HEK293 (cell line): ENCODE results near the gene ITSN1.
"Not testable (repeated sequence)": the region's sequence is repeated elsewhere in the genome, so short reads cannot be mapped to it uniquely, and the experiment has no call there.

Source experiments
- CTCF ChIA-PET: fragments of 350-600 bp; formaldehyde crosslinking; extraction: SDS; loops from one replicate; lab custom pipeline; 2021; ENCODE audit warnings: antibody characterized with exemption; lab: Yijun Ruan, JAX
- POLR2A ChIA-PET: fragments of 300-600 bp; formaldehyde crosslinking; extraction: SDS; loops from one replicate; lab custom pipeline; 2020; ENCODE audit warnings: antibody characterized with exemption, inconsistent platforms; lab: Yijun Ruan, JAX
- H3K27ac ChIP-seq: fragments of 200-500 bp; sonication (Bioruptor generic); 2 replicates; pipeline ENCODE4 v1.5.1; 2014; ENCODE audit warnings: low read depth, low read length, control low read depth, inconsistent platforms; ENCODE audit errors: extremely low read depth
- H3K36me3 ChIP-seq, 2 experiments: fragments of 200-500 bp in 1 of 2; sonication (Bioruptor generic) in 1 of 2; 1 replicate in 1 of 2; 2 replicates in 1 of 2; pipeline ENCODE4 v1.5.1; 2014 to 2017; ENCODE audit warnings: inconsistent platforms in 2 of 2, low read length in 2 of 2; ENCODE audit not compliant: control insufficient read depth in 2 of 2, insufficient read depth in 1 of 2
- H3K4me1 ChIP-seq: fragments of 200-500 bp; sonication (Bioruptor generic); 2 replicates; pipeline ENCODE4 v1.5.1; 2014; ENCODE audit warnings: mild to moderate bottlenecking, low read length, inconsistent platforms; ENCODE audit not compliant: control insufficient read depth, insufficient read depth
- H3K4me3 ChIP-seq: 2 replicates; pipeline ENCODE4 v1.5.1; 2011; ENCODE audit warnings: low read depth, mild to moderate bottlenecking, control low read depth, low read length, moderate library complexity
- H3K9me3 ChIP-seq: fragments of 200-500 bp; sonication (Bioruptor generic); 2 replicates; pipeline ENCODE4 v1.5.1; 2014; ENCODE audit warnings: low read depth, low read length, inconsistent platforms; ENCODE audit not compliant: control insufficient read depth, insufficient read depth
- GLIS2 ChIP-seq: fragments of 450-650 bp; formaldehyde crosslinking; IDR thresholded peaks from 2 replicates; pipeline ENCODE4 v1.5.1; 2016; ENCODE audit warnings: missing biosample characterization, missing genetic modification characterization
- KLF9 ChIP-seq: fragments of 450-650 bp; formaldehyde crosslinking; IDR thresholded peaks from 2 replicates; pipeline ENCODE4 v1.5.1; 2016; ENCODE audit warnings: missing biosample characterization, missing genetic modification characterization, low read depth
- MEIS1 ChIP-seq: sonication (generic); formaldehyde crosslinking; IDR thresholded peaks from 2 replicates; pipeline ENCODE4 v1.8.1; 2022; ENCODE audit warnings: missing genetic modification reagents, mild to moderate bottlenecking, borderline replicate concordance
- MYNN ChIP-seq: fragments of 450-650 bp; formaldehyde crosslinking; IDR thresholded peaks from 2 replicates; pipeline ENCODE4 v1.5.1; 2016; ENCODE audit warnings: missing biosample characterization, missing genetic modification characterization, borderline replicate concordance
- PRDM1 ChIP-seq: fragments of 450-650 bp; formaldehyde crosslinking; IDR thresholded peaks from 2 replicates; pipeline ENCODE4; 2016; ENCODE audit warnings: missing biosample characterization, missing genetic modification characterization
- SP2 ChIP-seq: fragments of 450-650 bp; formaldehyde crosslinking; IDR thresholded peaks from 2 replicates; pipeline ENCODE4 v1.5.1; 2016; ENCODE audit warnings: missing biosample characterization, missing genetic modification characterization
- YY1 ChIP-seq: fragments of 450-650 bp; formaldehyde crosslinking; IDR thresholded peaks from 2 replicates; pipeline ENCODE4 v1.5.1; 2018; ENCODE audit warnings: missing biosample characterization, missing genetic modification characterization
- ZBTB6 ChIP-seq: fragments of 450-650 bp; formaldehyde crosslinking; IDR thresholded peaks from 2 replicates; pipeline ENCODE4 v1.5.1; 2017; ENCODE audit warnings: missing biosample characterization, missing genetic modification characterization
- ZFP37 ChIP-seq: fragments of 450-650 bp; formaldehyde crosslinking; IDR thresholded peaks from 2 replicates; pipeline ENCODE4 v1.5.1; 2016; ENCODE audit warnings: missing biosample characterization, missing genetic modification characterization
- ZNF174 ChIP-seq: fragments of 450-650 bp; formaldehyde crosslinking; IDR thresholded peaks from 2 replicates; pipeline ENCODE4 v1.5.0; 2017; ENCODE audit warnings: missing biosample characterization, mild to moderate bottlenecking, missing genetic modification characterization
- ZNF211 ChIP-seq: fragments of 450-650 bp; formaldehyde crosslinking; IDR thresholded peaks from 2 replicates; pipeline ENCODE4 v1.5.1; 2016; ENCODE audit warnings: low read depth, missing biosample characterization, missing genetic modification characterization
- ZNF26 ChIP-seq: fragments of 450-650 bp; formaldehyde crosslinking; IDR thresholded peaks from 2 replicates; pipeline ENCODE4 v1.5.1; 2016; ENCODE audit warnings: missing biosample characterization, missing genetic modification characterization
- ZNF311 ChIP-seq: fragments of 450-650 bp; formaldehyde crosslinking; IDR thresholded peaks from 2 replicates; pipeline ENCODE4 v1.5.1; 2017; ENCODE audit warnings: missing biosample characterization, missing genetic modification characterization, borderline replicate concordance
- ZNF560 ChIP-seq: fragments of 450-650 bp; formaldehyde crosslinking; IDR thresholded peaks from 2 replicates; pipeline ENCODE4 v1.5.1; 2017; ENCODE audit warnings: missing biosample characterization, missing genetic modification characterization, borderline replicate concordance
- ZNF580 ChIP-seq: fragments of 450-650 bp; formaldehyde crosslinking; IDR thresholded peaks from 2 replicates; pipeline ENCODE4 v1.5.1; 2016; ENCODE audit warnings: missing biosample characterization, missing genetic modification characterization
- ZNF623 ChIP-seq: fragments of 450-650 bp; formaldehyde crosslinking; IDR thresholded peaks from 2 replicates; pipeline ENCODE4 v1.5.1; 2016; ENCODE audit warnings: missing biosample characterization, missing genetic modification characterization
- ZNF626 ChIP-seq: fragments of 450-650 bp; sonication (Bioruptor Pico); formaldehyde crosslinking; IDR thresholded peaks from 2 replicates; pipeline ENCODE4 v1.5.1; 2018; ENCODE audit warnings: missing biosample characterization, missing genetic modification characterization, inconsistent platforms
- ZNF707 ChIP-seq: fragments of 450-650 bp; formaldehyde crosslinking; IDR thresholded peaks from 2 replicates; pipeline ENCODE4 v1.5.1; 2016; ENCODE audit warnings: missing biosample characterization, missing genetic modification characterization
- ZNF785 ChIP-seq: fragments of 450-650 bp; formaldehyde crosslinking; IDR thresholded peaks from 2 replicates; pipeline ENCODE4 v1.5.1; 2016; ENCODE audit warnings: missing biosample characterization, missing genetic modification characterization
- ZSCAN16 ChIP-seq: fragments of 450-650 bp; formaldehyde crosslinking; IDR thresholded peaks from 2 replicates; pipeline ENCODE4 v1.5.1; 2016; ENCODE audit warnings: missing biosample characterization, missing genetic modification characterization
- ZSCAN18 ChIP-seq: fragments of 450-650 bp; formaldehyde crosslinking; IDR thresholded peaks from 2 replicates; pipeline ENCODE4 v1.5.1; 2016; ENCODE audit warnings: missing biosample characterization, missing genetic modification characterization

ITSN1 gene

GRCh38 chr21:33924766-33925100, 282.4 kb downstream of the ITSN1 start:
- Histone ChIP-seq H3K4me1 (no peaks in the 10 kb centered on the region), H3K4me3 (no peak overlapping the region), H3K36me3 (no peaks in the 10 kb centered on the region)
- POLR2A ChIA-PET, result interaction anchor here (0.7 to 1.3 kb wide), 3 partner anchors 16 to 150 kb away, joined by 3 read pairs; no protein-coding TSS in a partner anchor
- TF ChIP-seq ZNF626, result no peak
- no peak for TF ChIP-seq ZNF580 (tag by site-specific recombination)
- no peak for TF ChIP-seq MYNN (tag by site-specific recombination)
- no peak for TF ChIP-seq ZSCAN16 (tag by site-specific recombination)
- TF ChIP-seq ZSCAN18 (tag by site-specific recombination), result no peak
- no peak for TF ChIP-seq ZNF623 (tag by site-specific recombination)
- no peak for TF ChIP-seq KLF9 (tag by site-specific recombination)
- no peak for TF ChIP-seq SP2 (tag by site-specific recombination)
- TF ChIP-seq ZNF311 (tag by site-specific recombination), result no peak
- TF ChIP-seq ZNF174 (tag by site-specific recombination), result no peak
- no peak for TF ChIP-seq GLIS2 (tag by site-specific recombination)
- no peak for TF ChIP-seq ZNF707
- no peak for TF ChIP-seq PRDM1 (tag by site-specific recombination)
- no peak for TF ChIP-seq ZNF26 (tag by site-specific recombination)
- no peak for TF ChIP-seq ZNF560
- TF ChIP-seq ZNF785 (tag by site-specific recombination), result no peak
- no peak for TF ChIP-seq ZFP37 (tag by site-specific recombination)
- TF ChIP-seq ZNF211 (tag by site-specific recombination), result no peak
- no peak for TF ChIP-seq MEIS1 (CRISPR knock-in tag)
- TF ChIP-seq, all 188 proteins: peak for 0
- Histone ChIP-seq H3K9me3 (no peaks in the 10 kb centered on the region), H3K27ac (no peak overlapping the region)
- CTCF ChIA-PET, result interaction anchor here (0.6 to 4.8 kb wide), 45 partner anchors 9 to 797 kb away, joined by 3 to 219 read pairs (median 5); partner anchors contain the start of genes MRPS6 and SLC5A3

- CTCF ChIA-PET, H3K36me3 ChIP-seq, H3K9me3 ChIP-seq, POLR2A ChIA-PET, H3K4me3 ChIP-seq, H3K4me1 ChIP-seq, H3K27ac ChIP-seq: not testable (repeated sequence)
These were observed 283.9 kb downstream of the ITSN1 start for GRCh38 chr21:33926248-33926647.

- H3K9me3 ChIP-seq, H3K36me3 ChIP-seq, H3K4me1 ChIP-seq, H3K4me3 ChIP-seq, H3K27ac ChIP-seq, POLR2A ChIA-PET: not testable (repeated sequence)
- CTCF ChIA-PET, result interaction anchor here (4.1 kb wide), 1 partner anchor 7 kb away, joined by 29 read pairs; no protein-coding TSS in a partner anchor
- peak; percentile 44; the same call in 1 of the 2 replicates for TF ChIP-seq ZBTB6
- TF ChIP-seq YY1 (tag by site-specific recombination), result 0 out of 2 replicates have a peak, but pooled peaks have one; percentile 23
- TF ChIP-seq, all 188 proteins: peak for 2; not testable (repeated sequence) for 186
These were observed 288.9 kb downstream of the ITSN1 start for GRCh38 chr21:33931052-33931798.
